Mucosa of rectum (tissue), 2 donors: Measurements from ENCODE around the gene FAM221A.
"Not testable (repeated sequence)": the region's sequence is repeated elsewhere in the genome, so short reads cannot be mapped to it uniquely, and the experiment has no call there.

Experiments used
- H3K27ac ChIP-seq, 2 donors: one replicate each; pipeline ENCODE4 v1.7.0; 2013; ENCODE audit warnings: inconsistent platforms in 2 of 2, low read depth in 2 of 2, low read length in 2 of 2
- H3K27me3 ChIP-seq, 2 donors: one replicate each; pipeline ENCODE4 v1.7.0; 2013; ENCODE audit warnings: low read length in 2 of 2; ENCODE audit not compliant: control insufficient read depth in 2 of 2, insufficient read depth in 2 of 2
- H3K36me3 ChIP-seq, 2 donors: one replicate each; pipeline ENCODE4 v1.7.0; 2013; ENCODE audit warnings: low read length in 2 of 2; ENCODE audit not compliant: control insufficient read depth in 2 of 2, insufficient read depth in 2 of 2
- H3K4me1 ChIP-seq, 2 donors: one replicate each; pipeline ENCODE4 v1.7.0; 2013; ENCODE audit warnings: low read length in 2 of 2, mild to moderate bottlenecking in 1 of 2; ENCODE audit not compliant: control insufficient read depth in 2 of 2, insufficient read depth in 2 of 2
- H3K4me3 ChIP-seq, 2 donors: one replicate each; pipeline ENCODE4 v1.7.0; 2013; ENCODE audit warnings: low read length in 2 of 2
- H3K9ac ChIP-seq, 2 donors: one replicate each; pipeline ENCODE4 v1.7.0; 2013; ENCODE audit warnings: low read length in 2 of 2, low read depth in 1 of 2, mild to moderate bottlenecking in 1 of 2
- H3K9me3 ChIP-seq, 2 donors: one replicate each; pipeline ENCODE4 v1.7.0; 2013; ENCODE audit warnings: low read length in 2 of 2; ENCODE audit not compliant: control insufficient read depth in 2 of 2
- donor health status: healthy.
- donor health status: Normal muscosa, but diverticular disease.

FAM221A gene

GRCh38 chr7:23664122-23664521, 15.9 kb upstream of the FAM221A start:
- no peak overlapping the region for H3K4me3 ChIP-seq
- no peak overlapping the region for H3K27ac ChIP-seq
- H3K36me3 ChIP-seq = no peaks in the 10 kb centered on the region
- no peak overlapping the region for H3K9ac ChIP-seq
- H3K4me1 ChIP-seq = no peaks in the 10 kb centered on the region
- H3K27me3 ChIP-seq = no peaks in the 10 kb centered on the region
- H3K9me3 ChIP-seq = no peaks in the 10 kb centered on the region

GRCh38 chr7:23672033-23672432, 8.0 kb upstream of the FAM221A start:
- H3K9me3 ChIP-seq = no peaks in the 10 kb centered on the region
- no peak overlapping the region for H3K9ac ChIP-seq
- H3K4me1 ChIP-seq = no peaks in the 10 kb centered on the region
- H3K27me3 ChIP-seq = no peaks in the 10 kb centered on the region
- no peaks in the 10 kb centered on the region for H3K36me3 ChIP-seq
- no peak overlapping the region for H3K27ac ChIP-seq
- H3K4me3 ChIP-seq = no peak overlapping the region

GRCh38 chr7:23680414-23681405, 711 bp downstream of the FAM221A start:
- no peaks in the 10 kb centered on the region for H3K27me3 ChIP-seq

GRCh38 chr7:23684041-23684440, 4.0 kb downstream of the FAM221A start:
- not testable (repeated sequence) for H3K9me3 ChIP-seq, H3K4me1 ChIP-seq, H3K4me3 ChIP-seq, H3K27me3 ChIP-seq, H3K36me3 ChIP-seq, H3K27ac ChIP-seq, H3K9ac ChIP-seq

More at GRCh38 chr7:23680414-23681405, 711 bp downstream of the FAM221A start:
- Histone ChIP-seq H3K9me3 (no peaks in the 10 kb centered on the region), H3K9ac (peak overlapping the region; percentile 69 to 78), H3K36me3 (peaks cover 0 to 2% of the 10 kb centered on the region in 2 donors), H3K4me3 (peak overlapping the region; percentile 82 to 94), H3K4me1 (peaks cover 0 to 3% of the 10 kb centered on the region in 2 donors), H3K27ac (peak overlapping the region; percentile 78 to 86)

GRCh38 chr7:23685731-23686130, 5.7 kb downstream of the FAM221A start:
- peak overlapping the region in 1 of 2 donors; percentile 43 for H3K9ac ChIP-seq
- peaks cover 0 to 3% of the 10 kb centered on the region in 2 donors for H3K4me1 ChIP-seq
- no peaks in the 10 kb centered on the region for H3K27me3 ChIP-seq
- H3K36me3 ChIP-seq = peaks cover 3 to 6% of the 10 kb centered on the region in 2 donors
- H3K27ac ChIP-seq = peak overlapping the region in 1 of 2 donors; percentile 71
- H3K9me3 ChIP-seq = no peaks in the 10 kb centered on the region
- no peak overlapping the region for H3K4me3 ChIP-seq

GRCh38 chr7:23687011-23687410, 7.0 kb downstream of the FAM221A start:
- no peaks in the 10 kb centered on the region for H3K9me3 ChIP-seq
- no peaks in the 10 kb centered on the region for H3K27me3 ChIP-seq
- no peak overlapping the region for H3K9ac ChIP-seq
- no peak overlapping the region for H3K4me3 ChIP-seq
- H3K36me3 ChIP-seq = peaks cover 9 to 11% of the 10 kb centered on the region in 2 donors
- H3K27ac ChIP-seq = no peak overlapping the region
- H3K4me1 ChIP-seq = no peaks in the 10 kb centered on the region

GRCh38 chr7:23689165-23689564, 9.2 kb downstream of the FAM221A start:
- no peak overlapping the region for H3K27ac ChIP-seq
- no peaks in the 10 kb centered on the region for H3K9me3 ChIP-seq
- no peaks in the 10 kb centered on the region for H3K27me3 ChIP-seq
- H3K9ac ChIP-seq = no peak overlapping the region
- H3K4me1 ChIP-seq = no peaks in the 10 kb centered on the region
- H3K4me3 ChIP-seq = no peak overlapping the region
- H3K36me3 ChIP-seq = peaks cover 17% of the 10 kb centered on the region in 2 donors

- Histone ChIP-seq H3K4me3 (no peak overlapping the region), H3K27ac (no peak overlapping the region), H3K9me3 (no peaks in the 10 kb centered on the region), H3K27me3 (no peaks in the 10 kb centered on the region), H3K36me3 (peaks cover 14 to 17% of the 10 kb centered on the region in 2 donors), H3K9ac (no peak overlapping the region), H3K4me1 (no peaks in the 10 kb centered on the region)
These were observed 11.3 kb downstream of the FAM221A start for GRCh38 chr7:23691320-23691719.

- peaks cover 14 to 17% of the 10 kb centered on the region in 2 donors for H3K36me3 ChIP-seq
- H3K4me3 ChIP-seq = no peak overlapping the region
- H3K27me3 ChIP-seq = no peaks in the 10 kb centered on the region
- no peaks in the 10 kb centered on the region for H3K9me3 ChIP-seq
- H3K4me1 ChIP-seq = no peaks in the 10 kb centered on the region
- H3K9ac ChIP-seq = no peak overlapping the region
- H3K27ac ChIP-seq = no peak overlapping the region
These were observed 13.2 kb downstream of the FAM221A start for GRCh38 chr7:23693224-23693623.

- H3K4me3 ChIP-seq = no peak overlapping the region
- H3K36me3 ChIP-seq = peaks cover 6 to 10% of the 10 kb centered on the region in 2 donors
- H3K9ac ChIP-seq = no peak overlapping the region
- no peaks in the 10 kb centered on the region for H3K4me1 ChIP-seq
- no peaks in the 10 kb centered on the region for H3K9me3 ChIP-seq
- no peak overlapping the region for H3K27ac ChIP-seq
- H3K27me3 ChIP-seq = no peaks in the 10 kb centered on the region
These were observed 17.0 kb downstream of the FAM221A start for GRCh38 chr7:23696916-23697441.
